RKO (cell line): Measurements from ENCODE around the gene HELB.
A peak's percentile ranks its signal among the peaks of the same experiment; 100 is the strongest.
"Not testable (repeated sequence)": the region's sequence is repeated elsewhere in the genome, so short reads cannot be mapped to it uniquely, and the experiment has no call there.

ENCODE experiments used
- DNase-seq: peaks from one replicate; pipeline ENCODE4 v3.0.0-alpha.2; 2016; ENCODE audit warnings: low spot score

HELB gene

DNA sequence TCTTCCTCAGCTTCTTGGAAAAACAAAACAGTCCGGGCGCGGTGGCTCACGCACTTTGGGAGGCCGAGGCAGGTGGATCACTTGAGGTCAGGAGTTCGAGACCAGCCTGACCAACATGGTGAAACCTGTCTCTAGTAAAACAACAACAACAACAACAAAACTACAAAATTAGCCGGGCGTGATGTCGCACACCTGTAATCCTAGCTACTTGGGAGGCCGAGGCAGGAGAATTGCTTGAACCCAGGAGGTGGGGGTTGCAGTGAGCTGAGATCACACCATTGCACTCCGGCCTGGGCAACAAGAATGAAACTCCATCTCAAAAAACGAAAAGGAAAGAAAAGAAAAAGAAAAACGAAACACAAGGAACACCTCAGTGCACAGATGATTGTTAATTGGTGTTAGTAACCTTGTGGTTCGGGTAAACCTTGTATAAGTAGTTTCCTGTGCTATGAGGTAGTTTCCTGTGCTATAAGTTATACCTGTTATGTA is 1.1 kb downstream of the HELB start:
- DNase-seq = not testable (repeated sequence)

DNA sequence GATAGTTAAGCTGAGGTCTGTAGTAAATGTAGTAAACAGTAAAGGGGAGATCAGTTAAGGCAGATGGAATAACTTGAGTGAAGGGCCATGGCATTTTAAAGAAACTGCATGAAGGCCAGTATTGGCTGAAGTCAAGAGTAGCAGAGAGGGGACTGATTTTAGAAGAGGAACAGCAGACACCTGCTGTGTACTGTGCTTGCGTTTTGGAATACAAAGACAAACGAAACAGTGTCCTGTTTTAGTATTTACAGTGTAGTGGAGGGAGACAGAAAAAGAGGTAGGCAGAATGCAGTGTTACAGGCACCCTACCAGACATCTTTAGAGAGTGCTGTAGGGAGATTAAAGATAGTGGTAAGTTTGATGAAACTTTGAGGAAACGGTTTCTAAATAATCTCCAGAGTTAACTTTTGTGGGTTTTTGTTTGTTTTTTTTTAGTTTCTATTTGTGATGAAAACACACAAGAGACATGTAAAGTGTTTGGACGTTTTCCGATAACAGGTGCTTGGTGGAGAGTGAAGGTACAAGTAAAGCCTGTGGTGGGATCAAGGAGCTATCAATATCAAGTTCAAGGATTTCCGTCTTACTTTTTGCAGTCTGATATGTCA is 2.1 kb downstream of the HELB start:
- DNase-seq = no peak

DNA sequence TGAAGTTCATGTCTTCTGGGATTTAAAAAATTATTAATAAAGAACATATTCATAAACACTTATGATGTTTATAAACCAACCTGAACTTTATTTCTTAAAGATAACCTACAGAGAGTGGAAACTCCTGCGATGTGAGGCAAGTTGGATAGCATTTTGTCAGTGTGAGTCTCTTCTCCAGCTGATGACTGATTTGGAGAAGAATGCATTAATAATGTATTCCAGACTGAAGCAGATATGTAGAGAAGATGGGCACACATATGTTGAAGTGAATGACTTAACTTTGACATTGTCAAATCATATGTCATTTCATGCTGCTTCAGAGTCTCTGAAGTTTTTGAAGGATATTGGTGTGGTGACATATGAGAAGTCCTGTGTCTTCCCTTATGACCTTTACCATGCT is 7.3 kb downstream of the HELB start:
- DNase-seq = no peak

DNA sequence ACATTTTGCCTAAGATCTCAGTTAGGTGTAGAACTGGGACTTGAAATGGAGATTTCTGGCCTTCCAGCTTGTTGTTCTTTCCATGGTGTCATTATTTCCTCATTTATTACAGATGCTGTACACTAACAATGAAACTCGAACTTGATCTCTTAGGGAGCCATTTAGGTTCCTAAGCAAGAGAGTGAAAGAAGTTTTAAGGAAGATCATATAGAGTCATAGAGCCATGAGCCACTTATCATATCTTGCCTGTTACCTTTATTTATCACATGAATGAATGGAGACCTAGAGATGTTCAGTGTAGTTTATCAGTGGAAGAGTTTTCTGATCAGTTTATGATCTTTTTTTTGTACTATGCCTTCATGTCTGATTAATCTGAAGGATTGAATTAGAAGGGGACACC is 9.9 kb downstream of the HELB start:
- DNase-seq = no peak

DNA sequence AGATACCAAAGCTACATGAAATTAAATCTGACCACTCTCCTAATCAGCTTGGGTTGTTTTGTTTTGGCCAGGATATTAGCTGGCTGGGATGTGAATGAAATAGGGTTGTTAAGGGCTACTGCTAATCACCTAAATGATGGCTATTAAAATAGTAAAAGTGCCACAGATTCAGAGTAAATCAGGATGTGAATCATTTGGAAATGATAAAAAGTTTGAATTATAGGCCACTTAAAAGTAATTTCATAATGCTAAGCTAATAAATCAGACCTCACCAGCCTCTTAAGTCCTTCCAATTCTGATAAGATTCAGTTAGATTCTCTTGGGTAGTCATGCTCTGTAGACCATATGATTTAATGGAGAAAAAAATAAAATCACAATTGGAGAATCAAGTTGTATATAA is 12.0 kb downstream of the HELB start:
- no peak for DNase-seq

DNA sequence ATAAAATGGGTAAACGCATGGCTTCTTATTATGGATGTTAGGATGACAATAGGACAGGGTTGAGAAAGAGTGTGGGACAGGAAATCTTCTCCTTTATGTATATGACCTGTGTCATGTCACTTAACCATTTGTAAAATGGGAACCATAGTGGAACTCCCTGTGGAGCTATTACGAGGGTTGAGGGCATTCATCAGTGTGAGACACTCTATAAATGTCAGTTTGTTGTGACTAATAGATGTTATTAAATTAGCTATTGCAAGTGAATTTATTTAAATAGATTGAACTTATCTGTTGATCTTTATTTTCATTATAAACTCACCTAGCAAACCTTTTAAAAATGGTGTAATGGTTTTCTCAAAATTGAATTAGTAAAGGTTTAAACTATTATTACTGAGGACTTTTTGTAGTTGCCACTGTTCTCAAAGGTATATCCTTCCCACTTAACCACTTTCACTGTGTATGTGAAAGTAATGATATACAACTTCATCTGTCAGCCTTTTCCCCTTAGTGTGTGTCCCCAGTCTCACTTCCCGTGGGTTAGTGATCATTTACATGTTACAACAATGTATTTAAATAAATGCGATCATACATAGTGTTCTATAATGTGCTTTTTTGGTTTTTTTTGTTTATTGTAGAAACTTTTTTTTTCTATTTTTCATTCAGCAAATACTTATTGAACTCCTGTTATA is 17.1 kb downstream of the HELB start:
- DNase-seq = no peak

DNA sequence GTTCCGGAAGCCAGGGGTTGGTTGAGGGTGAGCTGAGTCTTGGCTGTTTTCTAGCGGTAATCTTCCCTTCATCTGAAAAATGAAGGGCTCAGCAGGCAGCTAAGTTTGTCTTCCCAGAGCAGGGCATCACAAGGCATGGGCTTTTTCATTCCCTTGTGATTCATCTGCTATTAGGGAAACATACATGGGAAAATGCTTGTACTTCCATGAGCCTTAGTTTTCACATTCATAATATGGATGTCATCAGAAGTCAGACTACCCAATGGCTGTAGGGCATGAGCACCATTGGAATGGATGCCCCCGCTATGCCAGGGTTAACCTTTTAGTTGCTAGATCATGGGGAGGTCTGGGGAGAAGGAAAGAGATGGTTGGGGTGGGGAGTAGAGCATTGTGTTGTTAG is 18.7 kb downstream of the HELB start:
- peak; percentile 37 for DNase-seq

DNA sequence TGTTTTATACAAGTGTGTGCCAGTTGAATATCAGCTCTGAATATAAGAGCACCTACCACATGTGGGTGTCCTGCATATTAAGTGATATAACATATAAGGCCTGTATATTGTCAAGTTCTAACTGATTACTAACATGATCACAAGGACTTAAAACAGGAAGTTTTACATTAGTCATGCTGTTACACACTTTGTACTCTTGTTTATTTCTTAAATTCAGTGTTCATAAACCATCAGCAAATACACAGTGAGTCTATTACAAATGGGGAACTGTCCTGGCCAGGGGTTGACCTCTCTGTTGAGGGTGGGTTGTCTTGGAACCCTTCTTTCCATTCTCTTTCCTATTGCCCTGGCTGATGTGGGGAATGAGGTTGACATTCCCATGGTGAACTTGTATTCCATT is 19.1 kb downstream of the HELB start:
- peak; percentile 56 for DNase-seq

DNA sequence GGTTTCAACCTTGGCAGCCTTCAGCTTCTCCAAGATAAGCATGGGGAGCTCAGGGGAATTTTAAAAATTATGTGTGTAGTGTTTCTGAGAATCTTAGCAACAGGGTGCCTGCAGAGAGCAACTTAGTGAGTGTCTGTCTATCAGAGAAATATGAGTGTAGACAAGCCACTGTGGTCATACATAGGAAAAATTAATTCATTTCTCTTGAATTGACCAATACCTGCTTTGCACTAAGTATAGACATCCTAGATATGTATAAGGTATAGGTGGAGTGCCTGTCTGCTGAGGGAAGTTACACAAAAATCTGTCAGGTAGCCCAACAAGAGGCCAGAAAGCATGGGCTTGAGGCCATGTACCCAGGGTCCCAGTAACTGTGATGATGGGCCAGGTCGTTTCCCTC is 20.7 kb downstream of the HELB start:
- DNase-seq = no peak

DNA sequence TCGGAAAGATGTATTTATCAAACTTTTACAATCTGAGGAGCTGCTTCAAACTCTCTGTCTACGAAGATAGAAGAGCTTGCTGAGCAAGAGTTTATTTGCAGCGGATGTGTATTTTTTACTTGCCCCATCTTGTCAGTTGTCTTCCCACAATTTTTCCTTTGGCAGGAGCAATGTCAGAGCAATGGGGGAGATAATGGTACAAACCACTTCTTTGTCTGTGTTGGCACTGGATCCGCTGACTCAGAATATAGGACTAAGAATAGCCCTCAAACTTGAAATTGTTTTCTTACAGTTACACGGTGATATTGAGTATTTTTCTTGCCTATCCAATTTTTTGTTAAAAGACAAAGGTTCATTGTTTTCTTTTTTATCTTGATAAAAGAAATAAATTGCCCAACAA is 27.6 kb downstream of the HELB start:
- DNase-seq = no peak

DNA sequence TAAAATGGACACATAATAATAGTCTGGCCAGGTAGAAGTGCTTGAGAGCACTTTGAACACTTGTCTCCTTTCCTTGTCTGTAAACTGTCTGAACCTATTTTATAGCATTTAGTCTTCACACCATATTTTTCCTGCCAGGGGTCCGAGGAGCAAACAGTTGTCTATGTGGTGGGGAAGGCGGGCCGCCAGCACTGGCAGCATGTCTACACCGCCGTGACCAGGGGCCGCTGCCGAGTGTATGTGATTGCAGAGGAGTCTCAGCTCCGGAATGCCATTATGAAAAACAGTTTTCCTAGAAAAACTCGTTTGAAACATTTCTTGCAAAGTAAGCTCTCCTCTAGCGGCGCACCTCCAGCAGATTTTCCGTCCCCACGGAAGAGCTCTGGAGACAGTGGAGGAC is 28.7 kb downstream of the HELB start:
- DNase-seq = no peak

DNA sequence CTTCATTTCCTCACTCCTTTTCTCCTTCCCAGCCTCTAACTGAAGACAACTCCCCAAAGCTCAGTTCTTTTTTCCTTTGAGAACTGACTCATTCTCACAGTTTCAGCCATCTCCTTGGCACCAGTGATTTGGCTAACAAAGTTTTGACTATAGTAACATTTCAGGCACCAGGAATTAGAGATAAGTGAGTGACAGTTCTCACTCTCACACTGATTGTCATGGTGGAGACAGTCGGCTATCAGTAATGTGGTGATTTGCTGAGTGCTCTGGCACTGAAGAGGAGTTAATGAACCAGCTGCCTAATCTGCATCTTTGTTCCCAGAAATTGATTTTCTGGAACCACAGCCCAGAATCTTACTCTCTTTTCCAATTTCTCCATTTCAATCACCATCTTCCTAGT is 29.5 kb downstream of the HELB start:
- DNase-seq = no peak

DNA sequence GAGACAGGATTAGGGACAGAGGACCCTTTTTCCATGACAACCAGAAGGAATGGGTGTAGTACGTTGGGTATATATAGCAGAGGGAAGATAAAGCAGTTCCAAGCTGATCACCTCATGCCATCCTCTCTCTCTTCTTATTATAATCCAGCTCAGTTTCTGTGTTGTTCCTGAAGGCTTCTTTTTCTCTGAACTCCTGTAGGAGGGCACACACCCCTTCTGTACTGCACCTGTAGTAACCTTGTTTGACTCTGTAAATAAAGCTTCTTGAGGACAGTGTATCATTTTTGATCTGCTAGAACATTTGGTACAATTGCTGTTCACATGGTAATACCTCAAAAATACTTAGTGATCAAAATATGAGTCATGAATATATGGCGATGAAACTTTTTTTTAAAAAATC is 33.5 kb downstream of the HELB start:
- no peak for DNase-seq

DNA sequence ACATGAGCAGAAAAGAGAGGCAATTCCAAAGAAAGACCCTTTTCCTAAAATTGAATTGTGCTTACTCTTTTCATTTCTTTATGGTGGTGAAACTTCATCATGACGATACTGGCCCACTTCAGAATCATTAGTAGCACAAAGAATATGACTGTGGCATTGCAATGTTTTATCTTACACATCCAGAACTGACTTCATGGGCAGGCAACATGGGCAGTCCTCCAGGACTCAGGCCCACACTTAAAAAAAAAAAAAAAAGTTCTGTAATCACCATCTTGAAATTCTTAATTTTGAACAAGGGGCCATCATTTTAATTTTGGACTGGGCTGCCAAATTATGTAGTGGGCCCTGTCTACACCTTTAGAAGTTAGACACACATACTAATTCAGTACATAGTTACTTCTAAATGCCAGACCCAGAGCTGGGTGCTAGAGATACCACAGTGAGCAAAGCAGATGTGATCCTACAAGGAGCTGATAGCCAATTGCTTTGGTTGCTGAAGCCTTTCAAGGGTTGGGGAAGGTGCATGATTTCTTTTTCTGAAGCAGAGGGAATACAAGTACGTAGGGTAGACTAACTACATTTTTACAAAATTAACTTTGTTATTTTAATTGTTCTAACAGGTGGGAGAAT is 35.2 kb downstream of the HELB start:
- no peak for DNase-seq

DNA sequence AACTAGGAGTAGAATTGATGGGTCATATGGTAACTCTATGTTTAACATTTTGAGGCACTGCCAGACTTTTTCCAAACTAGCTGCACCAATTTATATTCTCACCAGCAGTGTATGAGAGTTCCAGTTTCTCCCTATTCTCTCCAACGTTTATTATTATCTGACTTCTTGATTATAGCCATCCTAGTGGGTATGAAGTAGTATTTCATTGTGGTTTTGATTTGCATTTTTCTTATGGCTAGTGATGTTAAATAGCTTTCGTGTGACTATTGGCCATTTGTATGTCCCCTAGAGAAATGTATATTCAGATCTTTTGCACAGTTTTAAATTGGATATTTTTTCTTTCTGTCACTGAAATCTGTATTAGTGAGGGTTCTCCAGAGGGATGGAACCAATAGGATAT is 37.8 kb downstream of the HELB start:
- DNase-seq = no peak

DNA sequence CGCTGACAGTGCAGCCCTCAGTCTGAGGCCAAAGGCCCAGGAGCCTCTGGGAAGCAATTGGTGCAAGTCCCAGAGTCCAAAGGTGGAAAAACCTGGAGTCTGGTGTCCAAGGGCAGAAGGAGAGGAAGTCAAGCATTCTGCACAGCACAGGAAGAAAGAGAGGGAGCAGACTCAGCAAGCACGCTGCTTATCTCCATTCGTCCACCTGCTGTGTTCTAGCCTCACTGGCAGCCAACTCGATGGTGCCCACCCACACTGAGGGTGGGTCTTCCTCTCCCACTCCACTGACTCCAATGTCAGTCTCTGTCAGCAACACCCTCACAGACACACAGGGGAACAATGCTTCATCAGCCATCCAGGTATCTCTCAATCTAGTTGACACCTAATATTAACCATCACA is 38.8 kb downstream of the HELB start:
- no peak for DNase-seq

DNA sequence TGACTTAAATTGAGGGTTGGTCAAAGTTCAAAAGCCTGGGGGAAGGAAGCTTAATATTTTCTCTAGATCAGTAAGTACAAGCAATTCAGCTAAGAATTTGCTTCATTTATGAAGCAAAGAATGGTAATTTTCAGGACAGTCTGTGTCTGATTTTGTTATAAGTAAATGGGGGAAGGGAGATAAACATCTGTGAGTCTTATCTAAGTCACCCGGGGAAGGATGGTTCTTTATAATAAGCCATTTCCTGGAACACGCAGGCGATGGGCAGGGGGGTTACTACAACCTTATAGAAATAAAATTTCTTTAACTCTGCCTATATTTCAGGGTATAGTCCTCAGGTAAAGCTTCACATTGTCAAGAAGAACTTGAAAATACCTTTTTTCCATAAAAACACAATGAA is 42.9 kb downstream of the HELB start:
- no peak for DNase-seq

DNA sequence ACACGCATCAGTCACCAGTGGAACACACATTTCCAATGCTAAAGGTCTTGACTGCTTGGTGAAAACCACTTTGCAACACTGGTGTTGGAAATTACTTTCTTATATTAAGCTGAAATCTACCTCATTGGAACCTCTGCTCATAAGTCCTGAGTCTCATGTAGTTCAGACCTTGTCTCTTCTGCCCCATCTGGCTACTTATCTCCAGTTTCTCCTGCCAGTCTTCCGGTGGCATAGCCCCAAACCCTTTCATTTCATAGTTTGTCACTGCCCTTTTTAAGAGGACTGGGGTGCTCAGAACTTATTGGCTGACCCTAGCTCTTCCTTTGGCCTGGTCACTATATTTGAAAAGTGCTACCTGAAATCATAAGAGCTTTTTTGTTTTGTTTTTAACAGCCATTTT is 43.7 kb downstream of the HELB start:
- DNase-seq = no peak

DNA sequence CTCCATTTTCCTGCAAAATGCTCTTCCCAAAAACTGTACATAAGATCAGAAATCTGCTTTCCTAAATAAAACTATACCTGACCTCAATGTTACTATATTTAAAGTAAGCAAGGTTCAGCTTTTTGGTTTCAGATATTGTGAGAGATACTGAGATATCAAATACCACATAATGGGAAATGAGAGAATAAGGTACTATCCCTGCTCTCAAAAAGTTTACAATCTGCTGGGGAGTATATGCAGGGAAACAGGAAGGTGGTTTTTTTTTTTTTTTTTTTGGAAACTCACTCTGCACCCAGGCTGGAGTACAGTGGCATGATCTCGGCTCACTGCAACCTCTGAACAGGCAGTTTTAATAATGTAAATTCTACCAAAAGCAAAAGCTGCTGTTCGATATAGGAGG is 49.0 kb downstream of the HELB start:
- no peak for DNase-seq

DNA sequence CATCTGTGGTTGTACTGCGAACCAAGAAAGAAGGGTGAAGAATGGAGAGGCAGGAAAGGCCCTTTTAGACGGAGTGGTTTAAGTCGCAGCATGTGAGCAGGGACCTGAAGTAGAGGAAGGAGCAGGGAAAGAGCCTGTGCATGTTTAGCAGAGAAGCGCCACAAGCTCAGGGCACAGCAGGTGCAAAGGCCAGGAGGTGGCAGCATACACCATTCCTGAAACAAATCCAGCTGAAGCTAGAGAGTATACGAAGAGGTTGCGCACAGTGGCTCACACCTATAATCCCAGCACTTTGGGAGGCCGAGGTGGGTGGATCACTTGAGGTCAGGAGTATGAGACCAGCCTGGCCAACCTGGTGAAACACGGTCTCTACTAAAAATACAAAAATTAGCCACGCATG is 49.9 kb downstream of the HELB start:
- DNase-seq = peak; percentile 42

DNA sequence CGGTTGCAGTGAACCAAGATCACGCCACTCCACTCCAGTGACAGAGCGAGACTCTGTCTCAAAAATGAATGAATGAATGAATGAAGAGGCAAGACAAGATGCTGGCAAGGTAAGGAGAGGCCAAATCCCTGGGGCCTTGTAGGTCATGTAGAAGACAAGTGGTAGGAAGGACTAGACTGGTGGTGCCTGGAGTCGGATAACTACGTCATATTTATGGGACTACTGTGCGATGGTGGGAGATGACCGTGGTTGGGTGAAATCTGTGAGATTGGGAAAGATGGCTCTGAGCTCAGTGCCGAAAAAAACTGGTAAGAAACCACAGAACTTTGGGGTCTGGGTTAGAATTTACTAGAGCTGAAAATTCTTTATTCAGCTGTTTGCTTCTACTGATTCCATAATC is 50.6 kb downstream of the HELB start:
- DNase-seq = no peak

DNA sequence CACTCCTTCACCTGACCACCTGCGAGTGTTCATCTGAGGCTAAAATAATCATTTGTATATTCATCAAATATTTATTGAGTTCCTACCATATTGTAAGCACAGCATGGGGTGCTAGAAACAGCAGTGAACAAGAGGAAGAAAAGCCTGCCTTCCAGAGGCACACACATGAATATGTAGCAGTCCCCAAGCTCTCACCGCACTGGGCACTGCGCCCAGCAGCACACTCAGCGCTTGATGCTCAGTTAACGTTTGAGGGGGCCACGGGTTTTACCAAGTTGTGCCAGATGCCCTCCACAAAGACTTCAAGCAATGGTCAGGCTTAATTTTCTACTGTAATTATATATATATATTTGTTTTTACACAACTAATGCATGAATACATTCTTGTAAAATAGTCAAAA is 52.0 kb downstream of the HELB start:
- DNase-seq = no peak

DNA sequence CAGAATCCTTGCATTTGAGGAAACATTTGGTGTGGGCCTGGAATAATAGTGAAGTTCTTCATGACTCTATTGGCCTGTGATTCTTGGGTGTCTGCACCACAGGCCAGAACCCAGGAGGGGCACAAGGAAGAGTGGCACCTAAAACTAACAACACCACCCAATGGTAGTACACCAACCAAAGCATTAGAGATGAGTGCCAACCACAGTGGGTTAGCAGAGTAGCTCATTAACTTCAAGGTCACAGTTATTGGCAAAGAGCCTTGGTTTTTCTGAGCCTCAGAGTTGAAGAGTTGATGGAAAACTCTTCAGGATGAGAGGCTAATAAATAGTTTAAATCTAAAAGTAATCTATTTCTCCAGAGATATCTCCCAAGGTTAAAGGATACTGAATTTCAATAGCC is 57.0 kb downstream of the HELB start:
- no peak for DNase-seq

DNA sequence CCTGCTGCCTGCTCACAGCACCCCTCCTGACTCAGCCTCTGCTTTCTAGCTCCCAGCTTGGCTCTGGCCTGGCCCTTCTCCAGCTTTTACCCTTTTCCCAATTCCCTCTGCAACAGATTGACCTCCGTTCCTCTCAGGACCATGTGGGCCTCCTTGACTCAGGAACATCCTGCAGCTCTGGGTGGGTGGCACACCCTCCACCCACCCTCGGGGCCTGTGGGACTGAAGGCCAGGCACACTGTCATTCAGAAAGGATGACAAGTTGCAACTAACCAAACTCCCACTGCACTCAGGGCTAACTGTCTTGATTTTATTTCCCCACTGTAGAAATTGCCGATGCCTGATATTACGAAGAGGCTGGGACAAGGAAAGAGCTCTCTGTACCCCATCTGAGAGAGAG is 59.4 kb downstream of the HELB start:
- DNase-seq = no peak
